MCF 10A (cell line): Measurements from ENCODE around the gene LRRK2. TPM values are rescaled to one million over a fixed set of nuclear protein-coding genes. Genes with fewer than 3 reads are reported as not detected.

Source experiments
- BruUV-seq: library from RNA; stranded (reverse); fragments of 400-500 nt; replicated peaks from 2 replicates; lab custom pipeline; 2021; lab: Mats Ljungman, UMichigan
- CTCF ChIA-PET: fragments of 300-600 bp; sonication (Branson Sonifier 250); formaldehyde crosslinking; extraction: SDS; loops from one replicate; lab custom pipeline; 2021; ENCODE audit warnings: antibody characterized with exemption, inconsistent platforms; lab: Yijun Ruan, JAX
- POLR2A ChIA-PET: fragments of 300-600, 350-650 bp; sonication (Branson Sonifier 250); formaldehyde crosslinking; extraction: SDS; loops from one replicate; lab custom pipeline; 2020; ENCODE audit warnings: antibody characterized with exemption, inconsistent platforms; lab: Yijun Ruan, JAX
- DNase-seq: peaks from one replicate; pipeline ENCODE4 v3.0.0-alpha.2; 2018; ENCODE audit not compliant: unreplicated experiment
- H3K27ac Mint-ChIP-seq: one replicate; pipeline ENCODE4 v1.8.0; 2022; ENCODE audit warnings: mild to moderate bottlenecking, low read depth, mixed read lengths; ENCODE audit not compliant: unreplicated experiment
- H3K27me3 Mint-ChIP-seq: one replicate; pipeline ENCODE4 v1.8.0; 2022; ENCODE audit warnings: mixed read lengths; ENCODE audit not compliant: insufficient read depth, unreplicated experiment
- H3K36me3 Mint-ChIP-seq: one replicate; pipeline ENCODE4 v1.8.0; 2022; ENCODE audit warnings: mild to moderate bottlenecking, moderate library complexity, mixed read lengths; ENCODE audit not compliant: insufficient read depth, unreplicated experiment
- H3K4me1 Mint-ChIP-seq: one replicate; pipeline ENCODE4 v1.8.0; 2022; ENCODE audit warnings: mixed read lengths; ENCODE audit not compliant: insufficient read depth, unreplicated experiment
- H3K4me3 Mint-ChIP-seq: one replicate; pipeline ENCODE4 v1.8.0; 2022; ENCODE audit warnings: mild to moderate bottlenecking, moderate library complexity, mixed read lengths; ENCODE audit not compliant: unreplicated experiment
- H3K9me3 Mint-ChIP-seq: one replicate; pipeline ENCODE4 v1.8.0; 2022; ENCODE audit warnings: mixed read lengths; ENCODE audit not compliant: unreplicated experiment
- intact Hi-C: fragments of 100-400 bp; cut with micrococcal nuclease; formaldehyde crosslinking; loops from 2 replicates; pipeline ENCODE4 v1.14.1; 2022
- total RNA-seq: library from RNA; stranded (reverse); gene quantifications from 2 replicates; pipeline ENCODE4 v1.2.3, GENCODE V29; 2022
- TF ChIP-seq, protein P1 (sequence below): fragments of 200-600 bp; IDR thresholded peaks from one replicate; pipeline ENCODE4 v1.8.0; 2022; ENCODE audit warnings: antibody characterized with exemption, mild to moderate bottlenecking; ENCODE audit not compliant: unreplicated experiment

Gene LRRK2
- total RNA-seq, 1 experiment from 2014 or later: 4.2 TPM

- Mint-ChIP-seq H3K4me3 (no peak overlapping the region), H3K27ac (no peak overlapping the region), H3K27me3 (no peaks in the 10 kb centered on the region), H3K9me3 (no peaks in the 10 kb centered on the region), H3K4me1 (peaks cover 5% of the 10 kb centered on the region), H3K36me3 (peaks cover 6% of the 10 kb centered on the region)
- intact Hi-C loops: loop anchor here (5.0 kb wide), 1 partner anchor 584 kb away; no protein-coding TSS in a partner anchor
- CTCF ChIA-PET: interaction anchor here (0.7 to 2.3 kb wide), 6 partner anchors 13 to 583 kb away, joined by 3 to 8 read pairs (median 4); no protein-coding TSS in a partner anchor
- no TSS peak for BruUV-seq
- POLR2A ChIA-PET: no interaction called here
- no peak for DNase-seq
- TF ChIP-seq, protein P1, sequence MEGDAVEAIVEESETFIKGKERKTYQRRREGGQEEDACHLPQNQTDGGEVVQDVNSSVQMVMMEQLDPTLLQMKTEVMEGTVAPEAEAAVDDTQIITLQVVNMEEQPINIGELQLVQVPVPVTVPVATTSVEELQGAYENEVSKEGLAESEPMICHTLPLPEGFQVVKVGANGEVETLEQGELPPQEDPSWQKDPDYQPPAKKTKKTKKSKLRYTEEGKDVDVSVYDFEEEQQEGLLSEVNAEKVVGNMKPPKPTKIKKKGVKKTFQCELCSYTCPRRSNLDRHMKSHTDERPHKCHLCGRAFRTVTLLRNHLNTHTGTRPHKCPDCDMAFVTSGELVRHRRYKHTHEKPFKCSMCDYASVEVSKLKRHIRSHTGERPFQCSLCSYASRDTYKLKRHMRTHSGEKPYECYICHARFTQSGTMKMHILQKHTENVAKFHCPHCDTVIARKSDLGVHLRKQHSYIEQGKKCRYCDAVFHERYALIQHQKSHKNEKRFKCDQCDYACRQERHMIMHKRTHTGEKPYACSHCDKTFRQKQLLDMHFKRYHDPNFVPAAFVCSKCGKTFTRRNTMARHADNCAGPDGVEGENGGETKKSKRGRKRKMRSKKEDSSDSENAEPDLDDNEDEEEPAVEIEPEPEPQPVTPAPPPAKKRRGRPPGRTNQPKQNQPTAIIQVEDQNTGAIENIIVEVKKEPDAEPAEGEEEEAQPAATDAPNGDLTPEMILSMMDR: no peak
Observed at GRCh38 chr12:40338621-40339020, 113.8 kb downstream of the LRRK2 start.

- H3K27ac Mint-ChIP-seq: no peak overlapping the region
- DNase-seq: no peak
- POLR2A ChIA-PET: no interaction called here
- no peak overlapping the region for H3K4me3 Mint-ChIP-seq
- no peaks in the 10 kb centered on the region for H3K9me3 Mint-ChIP-seq
- peaks cover 6% of the 10 kb centered on the region for H3K36me3 Mint-ChIP-seq
- intact Hi-C loops: no loop called here
- BruUV-seq: no TSS peak
- TF ChIP-seq, protein P1: no peak
- H3K27me3 Mint-ChIP-seq: no peaks in the 10 kb centered on the region
- CTCF ChIA-PET: interaction anchor here (1.1 to 1.3 kb wide), 2 partner anchors 17 kb away, joined by 3 read pairs; no protein-coding TSS in a partner anchor
- H3K4me1 Mint-ChIP-seq: no peaks in the 10 kb centered on the region
Observed at GRCh38 chr12:40342010-40342409, 117.2 kb downstream of the LRRK2 start.

GRCh38 chr12:40343124-40343523 lies 118.3 kb downstream of the LRRK2 start:
- no TSS peak for BruUV-seq
- Mint-ChIP-seq H3K27me3 (no peaks in the 10 kb centered on the region), H3K9me3 (no peaks in the 10 kb centered on the region), H3K4me1 (no peaks in the 10 kb centered on the region), H3K4me3 (no peak overlapping the region), H3K27ac (no peak overlapping the region), H3K36me3 (no peaks in the 10 kb centered on the region)
- intact Hi-C loops: no loop called here
- POLR2A ChIA-PET: no interaction called here
- CTCF ChIA-PET: interaction anchor here (1.1 kb wide), 1 partner anchor 16 kb away, joined by 3 read pairs; no protein-coding TSS in a partner anchor
- no peak for DNase-seq
- TF ChIP-seq, protein P1: no peak

DNA sequence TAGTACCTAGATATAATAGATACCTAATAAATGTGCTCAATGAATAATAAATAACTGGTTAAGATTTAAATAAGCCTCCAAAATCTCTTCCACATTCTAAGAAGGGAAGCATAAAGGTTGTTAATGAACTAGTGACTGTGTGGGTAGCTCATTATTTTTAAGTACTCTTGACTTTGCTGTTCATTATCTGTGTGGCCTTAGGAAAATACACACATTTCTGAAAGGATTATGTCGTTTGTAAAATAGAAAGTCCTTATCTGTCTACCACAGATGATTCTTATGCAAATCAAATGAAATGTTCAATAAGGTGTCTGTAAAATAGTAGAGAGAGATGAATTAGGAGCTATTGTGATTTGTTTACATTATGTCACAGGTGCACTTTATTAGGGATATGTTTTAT lies 119.5 kb downstream of the LRRK2 start:
- intact Hi-C loops: no loop called here
- Mint-ChIP-seq H3K4me3 (no peak overlapping the region), H3K27me3 (no peaks in the 10 kb centered on the region), H3K27ac (no peak overlapping the region), H3K4me1 (no peaks in the 10 kb centered on the region), H3K9me3 (no peaks in the 10 kb centered on the region), H3K36me3 (no peaks in the 10 kb centered on the region)
- ChIA-PET POLR2A (no interaction called here), CTCF (interaction anchor here (0.6 kb wide), 1 partner anchor 571 kb away, joined by 3 read pairs; no protein-coding TSS in a partner anchor)
- DNase-seq: no peak
- TF ChIP-seq, protein P1: no peak
- BruUV-seq: no TSS peak
